Skeletal muscle satellite cell (primary cell): ENCODE measurements around the gene KCNH1.
"Not testable (repeated sequence)": the region's sequence is repeated elsewhere in the genome, so short reads cannot be mapped to it uniquely, and the experiment has no call there.

Source experiments
- H3K27me3 ChIP-seq: 2 replicates; pipeline ENCODE4 v1.7.0; 2013; ENCODE audit warnings: low read length; ENCODE audit not compliant: control insufficient read depth, insufficient read depth
- H3K36me3 ChIP-seq: 2 replicates; pipeline ENCODE4 v1.7.0; 2013; ENCODE audit warnings: mild to moderate bottlenecking, control low read depth, low read length; ENCODE audit not compliant: insufficient read depth
- H3K4me1 ChIP-seq: 2 replicates; pipeline ENCODE4 v1.7.0; 2013; ENCODE audit warnings: low read length; ENCODE audit not compliant: control insufficient read depth, insufficient read depth
- H3K4me2 ChIP-seq: 2 replicates; pipeline ENCODE4 v1.7.0; 2013; ENCODE audit warnings: mild to moderate bottlenecking, low read length
- H3K4me3 ChIP-seq: 2 replicates; pipeline ENCODE4 v1.7.0; 2013; ENCODE audit warnings: low read length
- H3K9ac ChIP-seq: 2 replicates; pipeline ENCODE4 v1.7.0; 2013; ENCODE audit warnings: mild to moderate bottlenecking, low read depth, low read length, moderate library complexity
- H3K9me3 ChIP-seq: replicated peaks from 2 replicates; pipeline ENCODE4 v1.7.0; 2013; ENCODE audit warnings: mild to moderate bottlenecking, control low read depth, low read length

KCNH1 gene

GRCh38 chr1:211033921-211034525, 99.9 kb downstream of the KCNH1 start:
- Histone ChIP-seq H3K27me3 (no peaks in the 10 kb centered on the region), H3K4me1 (peaks cover 19% of the 10 kb centered on the region), H3K36me3 (no peaks in the 10 kb centered on the region), H3K9ac (no peak overlapping the region), H3K4me2 (no peak overlapping the region), H3K9me3 (no peaks in the 10 kb centered on the region), H3K4me3 (no peak overlapping the region)

DNA sequence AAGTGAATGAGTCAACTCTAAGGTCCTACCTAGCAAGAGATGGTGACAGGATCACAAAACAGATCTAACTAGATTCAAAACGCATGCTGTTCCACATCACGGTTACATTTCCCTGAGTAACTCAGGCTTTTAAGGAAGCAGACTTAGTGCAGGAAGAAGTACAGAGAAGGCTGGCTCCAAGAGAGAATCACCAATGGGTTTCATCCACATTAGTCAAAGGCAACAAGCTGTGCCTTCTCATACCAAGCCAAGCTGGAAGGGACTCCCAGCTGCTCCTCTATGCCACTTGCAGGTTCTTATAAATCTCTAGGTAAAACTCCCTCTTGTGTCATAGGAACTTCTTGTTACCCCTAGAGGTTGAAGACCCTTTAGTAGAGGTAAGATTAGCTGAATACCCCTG, 109.0 kb downstream of the KCNH1 start:
- H3K4me2 ChIP-seq: no peak overlapping the region
- no peaks in the 10 kb centered on the region for H3K9me3 ChIP-seq
- H3K4me3 ChIP-seq: no peak overlapping the region
- no peak overlapping the region for H3K9ac ChIP-seq
- H3K4me1 ChIP-seq: no peaks in the 10 kb centered on the region
- H3K27me3 ChIP-seq: no peaks in the 10 kb centered on the region
- H3K36me3 ChIP-seq: no peaks in the 10 kb centered on the region

- Histone ChIP-seq H3K4me3 (no peak overlapping the region), H3K4me1 (peaks cover 13% of the 10 kb centered on the region), H3K36me3 (no peaks in the 10 kb centered on the region), H3K9ac (no peak overlapping the region), H3K9me3 (no peaks in the 10 kb centered on the region), H3K4me2 (no peak overlapping the region), H3K27me3 (no peaks in the 10 kb centered on the region)
Observed at GRCh38 chr1:211019266-211019665, 114.7 kb downstream of the KCNH1 start.

GRCh38 chr1:211018690-211019089, 115.3 kb downstream of the KCNH1 start:
- Histone ChIP-seq H3K36me3 (no peaks in the 10 kb centered on the region), H3K9ac (no peak overlapping the region), H3K4me2 (no peak overlapping the region), H3K4me3 (no peak overlapping the region), H3K9me3 (no peaks in the 10 kb centered on the region), H3K27me3 (no peaks in the 10 kb centered on the region), H3K4me1 (peaks cover 16% of the 10 kb centered on the region)

DNA sequence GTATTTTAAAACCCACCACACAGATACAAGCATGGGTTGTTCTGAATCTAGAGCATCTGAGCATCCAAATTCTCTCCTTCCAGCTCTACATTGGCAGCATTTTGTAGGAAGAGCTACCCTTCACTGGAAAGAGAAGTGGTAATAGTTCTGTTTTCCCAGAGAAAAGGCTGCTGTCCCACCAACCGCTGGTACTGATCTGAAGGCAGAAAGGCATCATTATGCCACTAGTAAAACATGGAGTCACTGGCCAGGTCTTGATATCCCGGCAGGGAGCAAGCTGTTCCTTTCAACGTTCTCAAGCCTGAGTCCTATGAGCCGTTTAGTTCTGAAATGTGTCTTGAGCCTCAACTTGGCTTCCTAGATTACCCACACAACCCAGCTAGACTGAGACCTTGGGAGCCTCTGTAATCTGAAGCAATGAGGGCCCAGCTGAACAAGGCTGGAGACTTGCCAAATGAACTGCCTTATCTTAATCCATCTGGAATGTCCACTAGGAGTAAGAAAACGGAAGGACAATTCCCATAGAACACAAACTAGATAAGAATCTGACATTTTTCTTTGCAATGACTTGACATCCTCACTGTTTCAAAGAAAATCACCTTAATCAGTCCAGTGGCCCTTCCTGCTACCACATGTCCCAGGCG, 116.8 kb downstream of the KCNH1 start:
- Histone ChIP-seq H3K4me1 (peaks cover 22% of the 10 kb centered on the region), H3K9ac (no peak overlapping the region), H3K36me3 (no peaks in the 10 kb centered on the region), H3K27me3 (no peaks in the 10 kb centered on the region), H3K4me2 (no peak overlapping the region), H3K9me3 (no peaks in the 10 kb centered on the region), H3K4me3 (no peak overlapping the region)

- Histone ChIP-seq H3K9ac (no peak overlapping the region), H3K4me1 (peaks cover 22% of the 10 kb centered on the region), H3K36me3 (no peaks in the 10 kb centered on the region), H3K9me3 (no peaks in the 10 kb centered on the region), H3K4me3 (no peak overlapping the region), H3K27me3 (no peaks in the 10 kb centered on the region), H3K4me2 (no peak overlapping the region)
Observed at GRCh38 chr1:211014275-211014674, 119.7 kb downstream of the KCNH1 start.

DNA sequence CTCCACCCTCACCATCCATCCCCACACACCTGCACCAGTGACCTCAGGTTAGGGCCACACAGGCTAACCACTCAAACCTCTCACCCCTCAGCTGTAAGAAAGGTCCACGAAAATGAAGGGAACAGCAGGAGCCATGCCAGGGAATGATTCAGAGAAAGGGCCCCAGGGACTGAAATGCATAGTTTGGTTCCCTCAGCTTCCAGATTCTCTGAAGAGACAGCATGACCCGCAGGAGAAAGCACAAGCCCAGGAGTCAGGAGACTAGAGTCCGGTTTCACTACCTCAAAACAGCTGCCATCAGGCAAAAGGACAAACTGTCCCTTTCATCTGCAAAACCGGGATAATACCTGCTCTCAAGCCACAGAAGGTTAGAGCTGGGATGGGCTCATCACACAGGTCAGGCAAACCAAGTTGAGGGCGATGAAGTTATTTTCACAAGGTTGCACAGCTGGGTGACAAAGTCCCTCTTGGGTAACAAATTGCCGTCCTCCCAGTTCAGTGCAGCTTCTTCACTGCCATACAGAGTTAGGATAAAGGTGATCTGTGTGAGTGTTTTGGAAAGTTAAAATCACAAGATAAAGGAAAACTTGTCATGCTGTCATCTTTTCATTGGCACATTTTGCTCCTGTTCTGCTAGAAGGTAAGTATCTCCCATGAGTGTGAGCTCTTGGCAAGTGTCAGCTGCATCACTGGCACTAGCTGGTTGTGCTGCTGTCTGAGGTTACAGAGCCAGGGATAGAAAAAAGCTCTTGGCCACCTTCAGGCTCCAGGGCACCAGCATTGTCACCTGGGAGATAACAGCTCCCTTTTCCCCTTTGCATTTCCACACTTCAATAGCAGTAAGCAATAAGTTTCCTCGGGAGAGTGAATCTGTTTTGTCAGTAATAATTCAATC, 120.4 kb downstream of the KCNH1 start:
- no peak overlapping the region for H3K4me3 ChIP-seq
- no peaks in the 10 kb centered on the region for H3K27me3 ChIP-seq
- no peak overlapping the region for H3K4me2 ChIP-seq
- H3K36me3 ChIP-seq: no peaks in the 10 kb centered on the region
- no peaks in the 10 kb centered on the region for H3K9me3 ChIP-seq
- no peak overlapping the region for H3K9ac ChIP-seq
- peaks cover 22% of the 10 kb centered on the region for H3K4me1 ChIP-seq

DNA sequence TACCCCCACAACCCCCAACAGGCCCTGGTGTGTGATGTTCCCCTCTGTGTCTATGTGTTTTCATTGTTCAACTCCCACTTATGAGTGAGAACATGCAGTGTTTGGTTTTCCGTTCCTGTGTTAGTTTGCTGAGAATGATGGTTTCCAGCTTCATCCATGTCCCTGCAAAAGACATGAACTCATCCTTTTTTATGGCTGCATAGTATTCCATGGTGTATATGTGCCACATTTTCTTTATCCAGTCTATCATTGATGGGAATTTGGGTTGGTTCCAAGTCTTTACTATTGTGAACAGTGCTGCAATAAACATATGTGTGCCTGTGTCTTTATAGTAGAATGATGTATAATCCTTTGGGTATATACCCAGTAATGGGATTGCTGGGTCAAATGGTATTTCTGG, 122.8 kb downstream of the KCNH1 start:
- H3K9me3 ChIP-seq: not testable (repeated sequence)

GRCh38 chr1:211009944-211010343, 124.0 kb downstream of the KCNH1 start:
- Histone ChIP-seq H3K4me2 (no peak overlapping the region), H3K9ac (no peak overlapping the region), H3K9me3 (no peaks in the 10 kb centered on the region), H3K4me1 (peaks cover 15% of the 10 kb centered on the region), H3K4me3 (no peak overlapping the region), H3K36me3 (no peaks in the 10 kb centered on the region), H3K27me3 (no peaks in the 10 kb centered on the region)

More for the DNA sequence above, 122.8 kb downstream of the KCNH1 start:
- H3K4me1 ChIP-seq: peaks cover 22% of the 10 kb centered on the region
- not testable (repeated sequence) for H3K27me3 ChIP-seq, H3K4me2 ChIP-seq, H3K36me3 ChIP-seq, H3K4me3 ChIP-seq, H3K9ac ChIP-seq

GRCh38 chr1:211007830-211008229, 126.1 kb downstream of the KCNH1 start:
- H3K9me3 ChIP-seq: no peaks in the 10 kb centered on the region
- H3K4me1 ChIP-seq: no peaks in the 10 kb centered on the region
- H3K4me3 ChIP-seq: no peak overlapping the region
- H3K4me2 ChIP-seq: no peak overlapping the region
- no peak overlapping the region for H3K9ac ChIP-seq
- H3K36me3 ChIP-seq: no peaks in the 10 kb centered on the region
- H3K27me3 ChIP-seq: no peaks in the 10 kb centered on the region

- not testable (repeated sequence) for H3K4me3 ChIP-seq, H3K27me3 ChIP-seq, H3K9me3 ChIP-seq, H3K4me2 ChIP-seq, H3K36me3 ChIP-seq, H3K9ac ChIP-seq
- peaks cover 11% of the 10 kb centered on the region for H3K4me1 ChIP-seq
Observed at GRCh38 chr1:210995931-210996330, 138.0 kb downstream of the KCNH1 start.
